Esophagus squamous epithelium (tissue), 5 donors: ENCODE results near the gene ST6GALNAC3. TPM values are rescaled to one million over a fixed set of nuclear protein-coding genes. Genes with fewer than 3 reads are reported as not detected.

Experiments
- DNase-seq: peaks from one replicate; lab custom pipeline; 2025; lab: John Stamatoyannopoulos, UW
- H3K27ac ChIP-seq, 4 donors: fragments of 200-600 bp; sonication (generic); one replicate each; pipeline ENCODE4 v1.5.1; 2016 to 2019; ENCODE audit warnings: mild to moderate bottlenecking in 1 of 4
- H3K27me3 ChIP-seq, 4 donors: fragments of 200-600 bp; sonication (generic); 1 replicate in 3 of 4; 2 replicates in 1 of 4; pipeline versions ENCODE4 v1.5.1 to v1.6.0; 2017 to 2021; ENCODE audit warnings: antibody characterized with exemption in 1 of 4
- H3K36me3 ChIP-seq, 3 donors: fragments of 200-600 bp; sonication (generic); one replicate each; pipeline ENCODE4 v1.5.1; 2016 to 2019
- H3K4me1 ChIP-seq, 3 donors: fragments of 200-600 bp; sonication (generic); one replicate each; pipeline ENCODE4 v1.5.1; 2017 to 2019
- H3K4me3 ChIP-seq, 4 donors: fragments of 200-600 bp; sonication (generic); 1 replicate in 3 of 4; 2 replicates in 1 of 4; pipeline ENCODE4 v1.5.1; 2016 to 2019; ENCODE audit warnings: mild to moderate bottlenecking in 2 of 4, moderate library complexity in 1 of 4
- H3K9me3 ChIP-seq, 3 donors: fragments of 200-600 bp; sonication (generic); one replicate each; pipeline ENCODE4 v1.5.1; 2016 to 2019
- CTCF ChIP-seq, 6 experiments: fragments of 450-650 bp in 4 of 6; fragments of 200-600 bp in 2 of 6; sonication (generic) in 2 of 6; IDR thresholded peaks; one replicate each; pipeline ENCODE4 v1.5.1; 2016 to 2019; ENCODE audit warnings: antibody characterized with exemption in 6 of 6, mild to moderate bottlenecking in 4 of 6, moderate library complexity in 4 of 6
- POLR2A ChIP-seq, 4 donors: fragments of 450-650 bp; IDR thresholded peaks; one replicate each; pipeline ENCODE4 v1.6.1; 2017; ENCODE audit warnings: antibody characterized with exemption in 4 of 4, mild to moderate bottlenecking in 4 of 4, moderate library complexity in 3 of 4
- WGBS, 2 donors: methylation state at CpG; one replicate each; pipeline ENCODE4 v1.1.5; 2018; 5-methylcytosine and 5-hydroxymethylcytosine counted together
- intact Hi-C: fragments of 100-400 bp; cut with DNase I; formaldehyde crosslinking; loops from one replicate; pipeline ENCODE4 v1.15.0; 2022
- total RNA-seq, 4 donors: library from RNA; depleted of rRNA; stranded (reverse); fragments of >200 nt; gene quantifications; one replicate each; pipeline ENCODE4 v1.1.0, GENCODE V29; 2016
- donor health status: DM: yes; HTN: yes; CAD: no.

The ST6GALNAC3 gene
- total RNA-seq, 4 donors from 2014 or later = 0.27 to 4.3 (median 2.2) TPM

GRCh38 chr1:76503736-76504135 is 429.2 kb downstream of the ST6GALNAC3 start:
- Histone ChIP-seq H3K27ac (no peak overlapping the region), H3K9me3 (no peaks in the 10 kb centered on the region), H3K4me1 (no peaks in the 10 kb centered on the region), H3K4me3 (no peak overlapping the region), H3K36me3 (no peaks in the 10 kb centered on the region), H3K27me3 (no peaks in the 10 kb centered on the region)
- WGBS, 2 donors = 51 to 60% methylated on average over 2 of the region's 2 CpGs
- TF ChIP-seq POLR2A (IDR thresholded peaks at IDR 0.05) (no peak), CTCF (IDR thresholded peaks at IDR 0.05) (no peak)
- no peak for DNase-seq
- intact Hi-C loops = no loop called here

- H3K36me3 ChIP-seq = no peaks in the 10 kb centered on the region
- TF ChIP-seq POLR2A (IDR thresholded peaks at IDR 0.05) = no peak
- no peak for TF ChIP-seq CTCF (IDR thresholded peaks at IDR 0.05)
- no peaks in the 10 kb centered on the region for H3K9me3 ChIP-seq
- no peaks in the 10 kb centered on the region for H3K27me3 ChIP-seq
- intact Hi-C loops = no loop called here
- WGBS, 2 donors = 87 to 96% methylated on average over 3 of the region's 3 CpGs
- no peaks in the 10 kb centered on the region for H3K4me1 ChIP-seq
- no peak overlapping the region for H3K4me3 ChIP-seq
- H3K27ac ChIP-seq = no peak overlapping the region
- DNase-seq = no peak
Observed at GRCh38 chr1:76507376-76507775, 432.8 kb downstream of the ST6GALNAC3 start.

- WGBS, 2 donors = 77 to 80% methylated on average over 3 of the region's 3 CpGs
- Histone ChIP-seq H3K4me1 (no peaks in the 10 kb centered on the region), H3K27ac (no peak overlapping the region), H3K4me3 (no peak overlapping the region), H3K9me3 (no peaks in the 10 kb centered on the region), H3K27me3 (no peaks in the 10 kb centered on the region), H3K36me3 (no peaks in the 10 kb centered on the region)
- TF ChIP-seq CTCF (IDR thresholded peaks at IDR 0.05) (no peak), POLR2A (IDR thresholded peaks at IDR 0.05) (no peak)
- intact Hi-C loops = no loop called here
- no peak for DNase-seq
Observed at GRCh38 chr1:76508871-76509270, 434.3 kb downstream of the ST6GALNAC3 start.

GRCh38 chr1:76510672-76511557 is 436.4 kb downstream of the ST6GALNAC3 start:
- no peak overlapping the region for H3K4me3 ChIP-seq
- no peaks in the 10 kb centered on the region for H3K9me3 ChIP-seq
- no peaks in the 10 kb centered on the region for H3K27me3 ChIP-seq
- TF ChIP-seq CTCF (IDR thresholded peaks at IDR 0.05) (no peak), POLR2A (IDR thresholded peaks at IDR 0.05) (no peak)
- no peak for DNase-seq
- no peaks in the 10 kb centered on the region for H3K36me3 ChIP-seq
- WGBS, 2 donors = 55 to 59% methylated on average over 7 of the region's 7 CpGs
- intact Hi-C loops = no loop called here
- H3K27ac ChIP-seq = no peak overlapping the region
- no peaks in the 10 kb centered on the region for H3K4me1 ChIP-seq

- 49 to 54% methylated on average over 5 of the region's 5 CpGs for WGBS, 2 donors
- Histone ChIP-seq H3K4me3 (no peak overlapping the region), H3K27me3 (no peaks in the 10 kb centered on the region), H3K36me3 (no peaks in the 10 kb centered on the region), H3K4me1 (no peaks in the 10 kb centered on the region), H3K27ac (no peak overlapping the region), H3K9me3 (no peaks in the 10 kb centered on the region)
- no peak for TF ChIP-seq CTCF (IDR thresholded peaks at IDR 0.05)
- no peak for TF ChIP-seq POLR2A (IDR thresholded peaks at IDR 0.05)
- DNase-seq = no peak
- intact Hi-C loops = no loop called here
Observed at GRCh38 chr1:76511558-76512179, 437.1 kb downstream of the ST6GALNAC3 start.
